HL-60 (cell line): ENCODE results near the gene SDF2.

Experiments
- GABPA ChIP-seq: IDR thresholded peaks from 2 replicates; pipeline ENCODE4 v1.6.1; 2012; ENCODE audit warnings: low read depth
- POLR2AphosphoS5 ChIP-seq: IDR thresholded peaks from 2 replicates; pipeline ENCODE4 v1.6.1; 2012; ENCODE audit warnings: low read depth
- SPI1 ChIP-seq: IDR thresholded peaks from 2 replicates; pipeline ENCODE4 v1.6.1; 2012; ENCODE audit warnings: low read depth, mild to moderate bottlenecking, borderline replicate concordance
- TF ChIP-seq, protein P1 (sequence below): IDR thresholded peaks from one replicate; pipeline ENCODE4 v1.5.1; 2011; ENCODE audit warnings: low read length, control low read depth, inconsistent platforms; ENCODE audit not compliant: insufficient read depth
- TF ChIP-seq, protein P2 (sequence below): IDR thresholded peaks from 2 replicates; pipeline ENCODE4 v1.6.1; 2012; ENCODE audit warnings: low read depth; ENCODE audit not compliant: insufficient replicate concordance

DNA sequence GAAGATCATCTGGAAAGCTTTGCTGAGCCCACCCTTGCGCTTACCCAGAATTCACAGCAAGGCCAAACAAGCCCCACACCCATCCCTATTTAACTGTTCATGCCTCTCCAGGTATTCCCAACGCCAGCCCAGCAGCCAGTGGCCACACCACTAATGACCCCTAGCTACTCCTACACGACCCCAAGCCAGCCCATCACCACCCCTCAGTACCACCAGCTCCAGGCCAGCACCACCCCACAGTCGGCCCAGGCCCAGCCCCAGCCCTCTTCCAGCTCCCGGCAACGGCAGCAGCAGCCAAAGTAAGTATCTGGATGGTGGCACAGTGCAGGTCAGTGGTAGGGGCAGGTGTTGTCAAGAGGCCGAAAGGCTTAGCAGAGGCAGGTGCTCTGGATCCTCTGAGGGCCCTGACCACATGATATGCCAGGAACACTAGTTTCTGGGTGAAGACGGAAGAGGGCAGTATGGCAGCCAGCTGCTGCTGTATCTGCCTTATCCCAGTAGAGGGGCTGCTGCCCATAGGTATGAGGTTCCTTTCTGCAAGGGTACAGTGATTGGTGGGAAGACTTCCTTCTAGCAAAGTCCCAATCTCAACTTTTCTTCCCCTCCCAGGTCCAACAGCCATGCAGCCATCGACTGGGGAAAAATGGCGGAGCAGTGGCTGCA is 39.3 kb upstream of the SDF2 start:
- TF ChIP-seq, protein P1, sequence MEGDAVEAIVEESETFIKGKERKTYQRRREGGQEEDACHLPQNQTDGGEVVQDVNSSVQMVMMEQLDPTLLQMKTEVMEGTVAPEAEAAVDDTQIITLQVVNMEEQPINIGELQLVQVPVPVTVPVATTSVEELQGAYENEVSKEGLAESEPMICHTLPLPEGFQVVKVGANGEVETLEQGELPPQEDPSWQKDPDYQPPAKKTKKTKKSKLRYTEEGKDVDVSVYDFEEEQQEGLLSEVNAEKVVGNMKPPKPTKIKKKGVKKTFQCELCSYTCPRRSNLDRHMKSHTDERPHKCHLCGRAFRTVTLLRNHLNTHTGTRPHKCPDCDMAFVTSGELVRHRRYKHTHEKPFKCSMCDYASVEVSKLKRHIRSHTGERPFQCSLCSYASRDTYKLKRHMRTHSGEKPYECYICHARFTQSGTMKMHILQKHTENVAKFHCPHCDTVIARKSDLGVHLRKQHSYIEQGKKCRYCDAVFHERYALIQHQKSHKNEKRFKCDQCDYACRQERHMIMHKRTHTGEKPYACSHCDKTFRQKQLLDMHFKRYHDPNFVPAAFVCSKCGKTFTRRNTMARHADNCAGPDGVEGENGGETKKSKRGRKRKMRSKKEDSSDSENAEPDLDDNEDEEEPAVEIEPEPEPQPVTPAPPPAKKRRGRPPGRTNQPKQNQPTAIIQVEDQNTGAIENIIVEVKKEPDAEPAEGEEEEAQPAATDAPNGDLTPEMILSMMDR, result no peak
- TF ChIP-seq POLR2AphosphoS5 (no peak), SPI1 (no peak), GABPA (no peak)
- TF ChIP-seq, protein P2, sequence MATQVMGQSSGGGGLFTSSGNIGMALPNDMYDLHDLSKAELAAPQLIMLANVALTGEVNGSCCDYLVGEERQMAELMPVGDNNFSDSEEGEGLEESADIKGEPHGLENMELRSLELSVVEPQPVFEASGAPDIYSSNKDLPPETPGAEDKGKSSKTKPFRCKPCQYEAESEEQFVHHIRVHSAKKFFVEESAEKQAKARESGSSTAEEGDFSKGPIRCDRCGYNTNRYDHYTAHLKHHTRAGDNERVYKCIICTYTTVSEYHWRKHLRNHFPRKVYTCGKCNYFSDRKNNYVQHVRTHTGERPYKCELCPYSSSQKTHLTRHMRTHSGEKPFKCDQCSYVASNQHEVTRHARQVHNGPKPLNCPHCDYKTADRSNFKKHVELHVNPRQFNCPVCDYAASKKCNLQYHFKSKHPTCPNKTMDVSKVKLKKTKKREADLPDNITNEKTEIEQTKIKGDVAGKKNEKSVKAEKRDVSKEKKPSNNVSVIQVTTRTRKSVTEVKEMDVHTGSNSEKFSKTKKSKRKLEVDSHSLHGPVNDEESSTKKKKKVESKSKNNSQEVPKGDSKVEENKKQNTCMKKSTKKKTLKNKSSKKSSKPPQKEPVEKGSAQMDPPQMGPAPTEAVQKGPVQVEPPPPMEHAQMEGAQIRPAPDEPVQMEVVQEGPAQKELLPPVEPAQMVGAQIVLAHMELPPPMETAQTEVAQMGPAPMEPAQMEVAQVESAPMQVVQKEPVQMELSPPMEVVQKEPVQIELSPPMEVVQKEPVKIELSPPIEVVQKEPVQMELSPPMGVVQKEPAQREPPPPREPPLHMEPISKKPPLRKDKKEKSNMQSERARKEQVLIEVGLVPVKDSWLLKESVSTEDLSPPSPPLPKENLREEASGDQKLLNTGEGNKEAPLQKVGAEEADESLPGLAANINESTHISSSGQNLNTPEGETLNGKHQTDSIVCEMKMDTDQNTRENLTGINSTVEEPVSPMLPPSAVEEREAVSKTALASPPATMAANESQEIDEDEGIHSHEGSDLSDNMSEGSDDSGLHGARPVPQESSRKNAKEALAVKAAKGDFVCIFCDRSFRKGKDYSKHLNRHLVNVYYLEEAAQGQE, result no peak
